Chondrocyte (in vitro differentiated cells): Measurements from ENCODE around the gene DMD. TPM values are rescaled to one million over a fixed set of nuclear protein-coding genes. Genes with fewer than 3 reads are reported as not detected.
A peak's percentile ranks its signal among the peaks of the same experiment; 100 is the strongest.

ENCODE experiments used
- DNase-seq: peaks from one replicate; pipeline ENCODE4 v3.0.0; 2021; ENCODE audit warnings: mixed read lengths, low spot score
- H3K27ac Mint-ChIP-seq: one replicate; pipeline ENCODE4 v1.8.0; 2021; ENCODE audit warnings: mild to moderate bottlenecking, moderate library complexity, mixed read lengths; ENCODE audit not compliant: unreplicated experiment
- H3K27me3 Mint-ChIP-seq: 2 replicates; pipeline ENCODE4 v1.8.0; 2021; ENCODE audit warnings: low read depth, mixed read lengths
- H3K36me3 Mint-ChIP-seq: 2 replicates; pipeline ENCODE4 v1.8.0; 2021; ENCODE audit warnings: low read depth, mixed read lengths
- H3K4me1 Mint-ChIP-seq: 2 replicates; pipeline ENCODE4 v1.8.0; 2021; ENCODE audit warnings: low read depth, mild to moderate bottlenecking, mixed read lengths
- H3K4me3 Mint-ChIP-seq: one replicate; pipeline ENCODE4 v1.8.0; 2021; ENCODE audit warnings: mild to moderate bottlenecking, moderate library complexity, mixed read lengths; ENCODE audit not compliant: unreplicated experiment
- H3K9me3 Mint-ChIP-seq: 2 replicates; pipeline ENCODE4 v1.8.0; 2021; ENCODE audit warnings: low read depth, mixed read lengths
- CTCF ChIP-seq: fragments of 200-600 bp; sonication (generic); IDR thresholded peaks from 2 replicates; pipeline ENCODE4 v1.5.0; 2021; ENCODE audit warnings: antibody characterized with exemption, mild to moderate bottlenecking, moderate library complexity
- total RNA-seq: library from RNA; stranded (reverse); gene quantifications from 3 replicates; pipeline ENCODE4 v1.2.1, GENCODE V29; 2021

The DMD gene
- total RNA-seq, 1 donor from 2014 or later = 201 TPM

- no peak for TF ChIP-seq CTCF
- no peaks in the 10 kb centered on the region for H3K27me3 Mint-ChIP-seq
- DNase-seq = no peak
- H3K4me1 Mint-ChIP-seq = peaks cover 49% of the 10 kb centered on the region
- H3K9me3 Mint-ChIP-seq = peaks cover 9% of the 10 kb centered on the region
- peak overlapping the region; percentile 0 for H3K27ac Mint-ChIP-seq
- H3K4me3 Mint-ChIP-seq = no peak overlapping the region
- no peaks in the 10 kb centered on the region for H3K36me3 Mint-ChIP-seq
Measured at GRCh38 chrX:31604629-31605221, 1606.6 kb downstream of the DMD start.

- Mint-ChIP-seq H3K36me3 (no peaks in the 10 kb centered on the region), H3K4me1 (peaks cover 38% of the 10 kb centered on the region), H3K9me3 (peaks cover 9% of the 10 kb centered on the region), H3K27ac (peak overlapping the region; percentile 76), H3K27me3 (no peaks in the 10 kb centered on the region), H3K4me3 (no peak overlapping the region)
- DNase-seq = no peak
- TF ChIP-seq CTCF = no peak
Measured at GRCh38 chrX:31603411-31604120, 1607.8 kb downstream of the DMD start.

GRCh38 chrX:31600823-31601222 is 1610.5 kb downstream of the DMD start:
- Mint-ChIP-seq H3K4me1 (peaks cover 24% of the 10 kb centered on the region), H3K36me3 (no peaks in the 10 kb centered on the region), H3K4me3 (no peak overlapping the region), H3K27me3 (no peaks in the 10 kb centered on the region), H3K9me3 (peaks cover 5% of the 10 kb centered on the region), H3K27ac (peak overlapping the region; percentile 22)
- no peak for TF ChIP-seq CTCF
- DNase-seq = no peak

- DNase-seq = no peak
- Mint-ChIP-seq H3K27ac (no peak overlapping the region), H3K4me1 (peaks cover 11% of the 10 kb centered on the region), H3K36me3 (no peaks in the 10 kb centered on the region), H3K4me3 (no peak overlapping the region), H3K27me3 (no peaks in the 10 kb centered on the region), H3K9me3 (peaks cover 12% of the 10 kb centered on the region)
- TF ChIP-seq CTCF = no peak
Measured at GRCh38 chrX:31593353-31593752, 1618.0 kb downstream of the DMD start.

GRCh38 chrX:31591355-31591754 is 1620.0 kb downstream of the DMD start:
- no peaks in the 10 kb centered on the region for H3K27me3 Mint-ChIP-seq
- DNase-seq = no peak
- TF ChIP-seq CTCF = no peak
- peaks cover 15% of the 10 kb centered on the region for H3K9me3 Mint-ChIP-seq
- H3K27ac Mint-ChIP-seq = peak overlapping the region; percentile 38
- H3K36me3 Mint-ChIP-seq = no peaks in the 10 kb centered on the region
- no peak overlapping the region for H3K4me3 Mint-ChIP-seq
- H3K4me1 Mint-ChIP-seq = peaks cover 11% of the 10 kb centered on the region
